ENCODE measurements around the gene VPS36.
"Not testable (repeated sequence)": the region's sequence is repeated elsewhere in the genome, so short reads cannot be mapped to it uniquely, and the experiment has no call there.

Gene VPS36

GRCh38 chr13:52374389-52374788 is 76.0 kb downstream of the VPS36 start:
- DNase-seq = no peak

- not testable (repeated sequence) for DNase-seq
Measured at GRCh38 chr13:52373277-52373676, 77.2 kb downstream of the VPS36 start.

- peak; percentile 61 for DNase-seq
Measured at GRCh38 chr13:52371736-52372247, 78.6 kb downstream of the VPS36 start.

- no peak for DNase-seq
Measured at GRCh38 chr13:52366291-52366690, 84.1 kb downstream of the VPS36 start.
